ENCODE results near the gene CCDC88C. TPM values are rescaled to one million over a fixed set of nuclear protein-coding genes. Genes with fewer than 3 reads are reported as not detected.
A peak's percentile ranks its signal among the peaks of the same experiment; 100 is the strongest.

CCDC88C gene
- total RNA-seq, 1 donor from 2014 or later: 17.8 TPM

- no peak overlapping the region for H3K27ac Mint-ChIP-seq
- H3K4me3 Mint-ChIP-seq: peak overlapping the region; percentile 37
- DNase-seq (ENCODE audit: low spot score): no peak
- no peak overlapping the region for H3K4me3 ChIP-seq
- H3K9me3 Mint-ChIP-seq: no peaks in the 10 kb centered on the region
- H3F3A ChIP-seq (ENCODE audit: low read depth): peaks cover 13% of the 10 kb centered on the region
- peaks cover 45% of the 10 kb centered on the region for H3K27me3 ChIP-seq
- H3K9me3 ChIP-seq (ENCODE audit: low read depth): no peaks in the 10 kb centered on the region
- TF ChIP-seq CTCF (IDR thresholded peaks at IDR 0.05): no peak
- H3K36me3 Mint-ChIP-seq: no peaks in the 10 kb centered on the region
- peaks cover 15% of the 10 kb centered on the region for H3K4me1 Mint-ChIP-seq
- peaks cover 3% of the 10 kb centered on the region for H3K4me1 ChIP-seq
- no peak overlapping the region for H3K27ac ChIP-seq
- H2AFZ ChIP-seq (replicated peaks): no peak overlapping the region
- H3K4me2 ChIP-seq: no peak overlapping the region
- H4K20me1 ChIP-seq (ENCODE audit: low read depth): no peaks in the 10 kb centered on the region
- peaks cover 11% of the 10 kb centered on the region for H3K27me3 Mint-ChIP-seq (ENCODE audit: insufficient read depth, low read depth)
- no peaks in the 10 kb centered on the region for H3K79me2 ChIP-seq (ENCODE audit: low read depth)
- no peak overlapping the region for H3K9ac ChIP-seq
- no peaks in the 10 kb centered on the region for H3K36me3 ChIP-seq
Measured at GRCh38 chr14:91263329-91263728, 154.3 kb downstream of the CCDC88C start.

GRCh38 chr14:91261986-91262549 lies 155.6 kb downstream of the CCDC88C start:
- no peaks in the 10 kb centered on the region for H3K9me3 ChIP-seq (ENCODE audit: low read depth)
- Mint-ChIP-seq H3K4me1 (peaks cover 23% of the 10 kb centered on the region), H3K4me3 (no peak overlapping the region), H3K9me3 (no peaks in the 10 kb centered on the region), H3K27ac (no peak overlapping the region), H3K27me3 (ENCODE audit: insufficient read depth, low read depth) (peaks cover 11% of the 10 kb centered on the region), H3K36me3 (no peaks in the 10 kb centered on the region)
- no peaks in the 10 kb centered on the region for H4K20me1 ChIP-seq (ENCODE audit: low read depth)
- no peaks in the 10 kb centered on the region for H3K36me3 ChIP-seq
- no peak overlapping the region for H2AFZ ChIP-seq (replicated peaks)
- DNase-seq (ENCODE audit: low spot score): no peak
- H3K27ac ChIP-seq: no peak overlapping the region
- no peak overlapping the region for H3K4me2 ChIP-seq
- no peak for TF ChIP-seq CTCF (IDR thresholded peaks at IDR 0.05)
- no peak for TF ChIP-seq EZH2phosphoT487 (IDR thresholded peaks at IDR 0.05)
- no peak for TF ChIP-seq EZH2 (IDR thresholded peaks at IDR 0.05)
- H3F3A ChIP-seq (ENCODE audit: low read depth): peaks cover 24% of the 10 kb centered on the region
- H3K4me1 ChIP-seq: peaks cover 12% of the 10 kb centered on the region
- no peak overlapping the region for H3K4me3 ChIP-seq
- H3K27me3 ChIP-seq: peaks cover 45% of the 10 kb centered on the region
- no peak overlapping the region for H3K9ac ChIP-seq
- no peaks in the 10 kb centered on the region for H3K79me2 ChIP-seq (ENCODE audit: low read depth)

- no peak for DNase-seq (ENCODE audit: low spot score)
- H3K9me3 ChIP-seq (ENCODE audit: low read depth): no peaks in the 10 kb centered on the region
- H3K36me3 ChIP-seq: no peaks in the 10 kb centered on the region
- H4K20me1 ChIP-seq (ENCODE audit: low read depth): no peaks in the 10 kb centered on the region
- Mint-ChIP-seq H3K27me3 (ENCODE audit: insufficient read depth, low read depth) (peaks cover 11% of the 10 kb centered on the region), H3K4me1 (peaks cover 26% of the 10 kb centered on the region), H3K4me3 (no peak overlapping the region), H3K27ac (no peak overlapping the region), H3K36me3 (no peaks in the 10 kb centered on the region), H3K9me3 (no peaks in the 10 kb centered on the region)
- no peak overlapping the region for H3K4me3 ChIP-seq
- TF ChIP-seq EZH2 (IDR thresholded peaks at IDR 0.05): no peak
- H3K9ac ChIP-seq: no peak overlapping the region
- peaks cover 15% of the 10 kb centered on the region for H3K4me1 ChIP-seq
- H2AFZ ChIP-seq (replicated peaks): no peak overlapping the region
- peaks cover 40% of the 10 kb centered on the region for H3K27me3 ChIP-seq
- no peak overlapping the region for H3K27ac ChIP-seq
- no peak overlapping the region for H3K4me2 ChIP-seq
- peaks cover 24% of the 10 kb centered on the region for H3F3A ChIP-seq (ENCODE audit: low read depth)
- H3K79me2 ChIP-seq (ENCODE audit: low read depth): no peaks in the 10 kb centered on the region
Measured at GRCh38 chr14:91261115-91261514, 156.5 kb downstream of the CCDC88C start.

GRCh38 chr14:91258876-91259275 lies 158.7 kb downstream of the CCDC88C start:
- TF ChIP-seq CTCF (IDR thresholded peaks at IDR 0.05): no peak
- TF ChIP-seq EZH2phosphoT487 (IDR thresholded peaks at IDR 0.05): no peak
- no peak for TF ChIP-seq EZH2 (IDR thresholded peaks at IDR 0.05)
- no peak overlapping the region for H3K9ac ChIP-seq
- Mint-ChIP-seq H3K27me3 (ENCODE audit: insufficient read depth, low read depth) (peaks cover 15% of the 10 kb centered on the region), H3K4me1 (peaks cover 28% of the 10 kb centered on the region), H3K4me3 (no peak overlapping the region), H3K27ac (no peak overlapping the region), H3K36me3 (no peaks in the 10 kb centered on the region), H3K9me3 (no peaks in the 10 kb centered on the region)
- peaks cover 17% of the 10 kb centered on the region for H3K4me1 ChIP-seq
- no peaks in the 10 kb centered on the region for H3K36me3 ChIP-seq
- no peak for DNase-seq (ENCODE audit: low spot score)
- peaks cover 25% of the 10 kb centered on the region for H3F3A ChIP-seq (ENCODE audit: low read depth)
- no peak overlapping the region for H3K4me3 ChIP-seq
- H4K20me1 ChIP-seq (ENCODE audit: low read depth): no peaks in the 10 kb centered on the region
- H3K9me3 ChIP-seq (ENCODE audit: low read depth): no peaks in the 10 kb centered on the region
- H3K27ac ChIP-seq: no peak overlapping the region
- no peaks in the 10 kb centered on the region for H3K79me2 ChIP-seq (ENCODE audit: low read depth)
- H3K27me3 ChIP-seq: peaks cover 28% of the 10 kb centered on the region
- H2AFZ ChIP-seq (replicated peaks): no peak overlapping the region
- H3K4me2 ChIP-seq: no peak overlapping the region
